GM21528 (cell line): ENCODE measurements around the gene DDIT3.

Source experiments
- ATAC-seq: cut with Tn5 transposase; IDR thresholded peaks from one replicate; pipeline ENCODE4 v1.9.1; 2021; ENCODE audit warnings: mild to moderate bottlenecking, moderate library complexity; ENCODE audit not compliant: unreplicated experiment, low FRiP score

DDIT3 gene

DNA sequence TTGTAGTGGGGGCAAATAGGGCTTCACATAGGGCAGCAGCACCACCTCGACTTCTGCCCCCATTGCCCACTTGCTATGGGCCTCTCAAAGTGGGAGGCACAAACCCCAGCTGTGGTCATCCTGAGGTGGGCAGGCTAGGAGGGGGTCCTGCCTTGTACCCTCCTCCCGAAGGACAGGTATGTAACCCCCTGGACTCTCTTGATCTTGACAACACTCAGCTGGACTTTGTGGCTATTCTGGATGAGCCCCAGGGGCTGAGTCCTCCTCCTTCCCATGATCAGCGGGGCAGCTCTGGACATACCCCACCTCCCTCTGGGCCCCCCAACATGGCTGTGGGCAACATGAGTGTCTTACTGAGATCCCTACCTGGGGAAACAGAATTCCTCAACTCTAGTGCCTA is 48.7 kb downstream of the DDIT3 start:
- ATAC-seq, result no peak

DNA sequence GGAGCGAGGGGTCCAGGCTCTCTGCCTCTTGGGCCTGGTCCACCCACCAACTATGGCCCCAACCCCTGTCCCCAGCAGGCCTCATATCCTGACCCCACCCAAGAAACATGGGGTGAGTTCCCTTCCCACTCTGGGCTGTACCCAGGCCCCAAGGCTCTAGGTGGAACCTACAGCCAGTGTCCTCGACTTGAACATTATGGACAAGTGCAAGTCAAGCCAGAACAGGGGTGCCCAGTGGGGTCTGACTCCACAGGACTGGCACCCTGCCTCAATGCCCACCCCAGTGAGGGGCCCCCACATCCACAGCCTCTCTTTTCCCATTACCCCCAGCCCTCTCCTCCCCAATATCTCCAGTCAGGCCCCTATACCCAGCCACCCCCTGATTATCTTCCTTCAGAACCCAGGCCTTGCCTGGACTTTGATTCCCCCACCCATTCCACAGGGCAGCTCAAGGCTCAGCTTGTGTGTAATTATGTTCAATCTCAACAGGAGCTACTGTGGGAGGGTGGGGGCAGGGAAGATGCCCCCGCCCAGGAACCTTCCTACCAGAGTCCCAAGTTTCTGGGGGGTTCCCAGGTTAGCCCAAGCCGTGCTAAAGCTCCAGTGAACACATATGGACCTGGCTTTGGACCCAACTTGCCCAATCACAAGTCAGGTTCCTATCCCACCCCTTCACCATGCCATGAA is 49.2 kb downstream of the DDIT3 start:
- ATAC-seq, result no peak

DNA sequence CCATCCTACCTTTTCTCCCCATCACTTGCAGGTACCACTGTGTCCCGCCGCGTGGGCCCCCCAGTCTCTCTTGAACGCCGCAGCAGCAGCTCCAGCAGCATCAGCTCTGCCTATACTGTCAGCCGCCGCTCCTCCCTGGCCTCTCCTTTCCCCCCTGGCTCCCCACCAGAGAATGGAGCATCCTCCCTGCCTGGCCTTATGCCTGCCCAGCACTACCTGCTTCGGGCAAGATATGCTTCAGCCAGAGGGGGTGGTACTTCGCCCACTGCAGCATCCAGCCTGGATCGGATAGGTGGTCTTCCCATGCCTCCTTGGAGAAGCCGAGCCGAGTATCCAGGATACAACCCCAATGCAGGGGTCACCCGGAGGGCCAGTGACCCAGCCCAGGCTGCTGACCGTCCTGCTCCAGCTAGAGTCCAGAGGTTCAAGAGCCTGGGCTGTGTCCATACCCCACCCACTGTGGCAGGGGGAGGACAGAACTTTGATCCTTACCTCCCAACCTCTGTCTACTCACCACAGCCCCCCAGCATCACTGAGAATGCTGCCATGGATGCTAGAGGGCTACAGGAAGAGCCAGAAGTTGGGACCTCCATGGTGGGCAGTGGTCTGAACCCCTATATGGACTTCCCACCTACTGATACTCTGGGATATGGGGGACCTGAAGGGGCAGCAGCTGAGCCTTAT is 49.9 kb downstream of the DDIT3 start:
- ATAC-seq, result no peak

DNA sequence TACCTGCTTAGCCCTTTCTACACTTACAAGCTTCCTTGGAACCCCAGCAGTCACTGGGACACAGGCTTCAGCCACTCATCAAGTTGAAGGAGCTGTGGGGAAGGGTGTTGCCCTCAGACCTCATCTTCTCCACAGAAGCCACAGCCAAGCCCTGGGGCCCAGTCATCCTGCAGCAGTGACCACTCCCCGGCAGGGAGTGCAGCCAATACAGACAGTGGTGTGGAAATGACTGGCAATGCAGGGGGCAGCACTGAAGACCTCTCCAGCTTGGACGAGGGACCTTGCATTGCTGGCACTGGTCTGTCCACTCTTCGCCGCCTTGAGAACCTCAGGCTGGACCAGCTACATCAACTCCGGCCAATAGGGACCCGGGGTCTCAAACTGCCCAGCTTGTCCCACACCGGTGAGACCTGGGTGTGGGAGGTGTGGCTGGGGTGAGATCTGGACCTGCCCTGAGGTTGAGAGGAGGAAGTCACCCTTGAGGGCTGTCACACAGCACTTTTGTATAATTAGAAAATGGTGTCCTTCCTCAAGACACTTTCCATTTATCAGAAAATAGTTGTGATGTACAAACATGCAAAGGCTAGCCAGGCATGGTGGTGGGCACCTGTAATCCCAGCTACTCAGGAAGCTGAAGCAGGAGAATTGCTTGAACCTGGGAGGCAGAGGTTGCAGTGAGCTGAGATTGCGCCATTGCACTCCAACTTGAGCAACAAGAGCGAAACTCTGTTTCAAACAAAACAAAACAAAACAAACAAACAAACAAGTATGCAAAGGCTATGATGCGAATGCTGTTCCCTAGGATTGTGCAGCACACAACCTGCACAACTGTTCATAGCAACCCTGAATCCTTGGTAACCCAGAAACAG is 50.8 kb downstream of the DDIT3 start:
- ATAC-seq, result no peak

DNA sequence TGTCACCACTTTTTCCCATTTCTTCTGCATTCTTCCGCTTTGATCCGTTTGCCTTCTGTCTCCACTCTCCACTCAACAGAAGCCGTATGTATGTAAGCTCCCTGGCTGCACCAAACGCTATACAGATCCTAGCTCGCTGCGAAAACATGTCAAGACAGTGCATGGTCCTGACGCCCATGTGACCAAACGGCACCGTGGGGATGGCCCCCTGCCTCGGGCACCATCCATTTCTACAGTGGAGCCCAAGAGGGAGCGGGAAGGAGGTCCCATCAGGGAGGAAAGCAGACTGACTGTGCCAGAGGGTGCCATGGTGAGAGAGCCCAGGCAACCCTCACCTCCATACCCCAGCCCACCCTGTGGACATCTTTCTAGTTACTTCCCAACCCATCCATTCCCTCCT is 52.4 kb downstream of the DDIT3 start:
- no peak for ATAC-seq

DNA sequence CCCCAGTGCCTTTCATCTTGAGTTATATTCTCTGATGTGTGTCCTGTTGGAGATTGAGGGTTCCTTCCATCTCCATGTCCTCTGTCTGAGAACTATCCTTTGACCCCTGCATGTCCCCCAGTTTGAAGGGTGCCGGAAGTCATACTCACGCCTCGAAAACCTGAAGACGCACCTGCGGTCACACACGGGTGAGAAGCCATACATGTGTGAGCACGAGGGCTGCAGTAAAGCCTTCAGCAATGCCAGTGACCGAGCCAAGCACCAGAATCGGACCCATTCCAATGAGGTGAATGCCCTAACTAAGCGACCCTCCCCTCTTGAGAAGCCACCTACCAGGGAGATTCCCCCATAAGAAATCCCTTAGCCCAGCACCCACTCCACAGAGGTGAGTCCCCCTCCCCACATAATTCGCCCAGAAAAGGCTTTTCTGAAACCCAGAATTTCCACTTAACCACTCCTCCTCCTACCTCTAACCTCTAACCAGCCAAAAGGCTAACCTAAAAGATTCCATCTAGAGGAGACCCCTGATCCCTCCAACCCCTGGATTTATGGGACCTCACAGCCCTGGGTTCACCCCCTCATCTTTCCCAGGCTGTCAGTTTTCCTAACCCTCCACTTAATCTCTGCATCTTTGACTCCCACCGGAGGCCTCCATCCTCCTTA is 53.0 kb downstream of the DDIT3 start:
- ATAC-seq, result no peak
